HPDE6-E6E7 (cell line): ENCODE results near the gene COMTD1.

Experiments
- DNase-seq: peaks from one replicate; pipeline ENCODE4 v3.0.0; 2011; ENCODE audit warnings: missing footprints; ENCODE audit errors: extremely low spot score

The COMTD1 gene

DNA sequence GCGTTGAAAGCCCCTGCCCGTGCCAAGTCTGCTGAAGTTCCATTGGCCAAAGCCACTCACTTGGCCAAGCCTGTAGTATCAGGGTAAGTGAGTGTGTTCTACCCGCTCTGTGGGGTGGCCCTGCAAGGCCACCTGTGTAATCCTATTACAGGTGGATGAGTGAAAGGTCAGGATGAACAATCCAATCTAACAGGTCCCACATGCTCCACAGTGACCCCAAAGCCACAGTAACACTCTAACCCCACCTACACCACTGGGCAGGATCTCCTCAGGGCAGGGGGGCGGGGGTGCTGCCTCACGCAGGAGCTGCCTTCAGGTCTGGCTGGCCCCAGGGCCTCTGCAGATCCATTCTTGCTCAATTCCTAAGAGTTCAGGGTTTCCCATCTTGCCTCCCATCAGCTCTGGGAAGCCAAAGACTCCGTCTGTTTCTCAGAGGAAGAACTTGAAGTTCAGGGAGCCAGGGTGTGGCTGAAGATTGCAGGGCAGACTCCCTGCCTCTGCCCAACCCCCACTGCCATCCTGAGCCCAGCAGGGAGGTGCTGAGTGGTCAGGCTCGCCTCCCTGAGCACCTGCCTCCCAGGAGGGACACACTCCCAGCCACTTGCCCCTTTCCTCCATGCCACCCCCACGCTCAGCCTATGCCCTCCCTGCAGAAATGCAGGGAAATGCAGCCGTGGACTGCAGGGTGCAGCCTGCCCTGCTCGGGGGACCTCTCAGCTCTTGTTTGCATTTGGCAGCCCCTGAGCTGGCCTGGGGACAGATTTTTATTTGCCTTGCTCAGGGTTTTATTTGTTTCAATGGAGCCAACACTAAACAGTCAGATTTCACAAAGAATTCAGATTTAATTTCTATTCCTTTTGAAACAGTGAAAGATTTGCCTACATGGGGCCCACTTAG is 9.8 kb upstream of the COMTD1 start:
- no peak for DNase-seq

DNA sequence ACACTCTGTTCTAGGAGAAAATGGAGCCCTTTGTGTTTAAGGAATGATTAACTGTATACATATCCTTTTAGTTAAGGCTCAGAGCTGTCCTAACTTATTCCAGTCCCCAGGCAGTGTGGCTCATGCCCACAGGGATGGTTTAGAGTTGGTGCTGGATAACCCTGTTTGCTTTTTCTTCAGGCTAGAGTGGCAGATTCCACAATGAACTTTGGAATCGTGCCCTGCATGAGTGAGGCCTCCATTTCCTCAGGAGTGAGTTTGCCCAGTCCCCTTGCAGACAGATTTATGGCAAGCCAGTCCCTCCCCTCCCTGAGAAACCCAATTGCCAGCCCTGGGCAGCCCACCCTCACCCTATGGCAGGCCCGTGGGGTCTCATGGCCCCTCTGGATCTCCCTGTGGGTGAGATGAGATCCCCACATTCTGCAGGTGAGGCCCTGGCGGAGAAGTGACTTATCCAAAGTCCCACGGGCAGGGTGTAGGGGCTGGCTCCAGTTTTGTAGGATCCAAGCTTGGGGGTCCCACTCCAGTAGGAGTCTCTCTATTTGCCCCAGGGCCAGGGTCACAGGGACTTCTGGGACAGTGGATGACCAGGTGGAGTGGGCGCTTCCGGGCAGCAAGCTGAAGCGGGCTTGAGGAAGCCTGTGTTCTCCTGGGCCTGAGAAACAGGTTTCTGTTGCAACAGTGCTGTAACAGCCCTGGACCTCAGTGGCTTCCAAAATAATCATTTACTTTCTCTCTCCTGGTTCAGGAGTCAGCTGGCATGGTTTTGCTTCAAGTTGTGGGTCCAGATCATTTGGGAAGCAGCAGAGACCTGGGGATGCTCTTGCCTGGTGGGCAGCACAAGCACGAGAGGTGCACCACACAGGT is 9.0 kb upstream of the COMTD1 start:
- DNase-seq, result no peak

DNA sequence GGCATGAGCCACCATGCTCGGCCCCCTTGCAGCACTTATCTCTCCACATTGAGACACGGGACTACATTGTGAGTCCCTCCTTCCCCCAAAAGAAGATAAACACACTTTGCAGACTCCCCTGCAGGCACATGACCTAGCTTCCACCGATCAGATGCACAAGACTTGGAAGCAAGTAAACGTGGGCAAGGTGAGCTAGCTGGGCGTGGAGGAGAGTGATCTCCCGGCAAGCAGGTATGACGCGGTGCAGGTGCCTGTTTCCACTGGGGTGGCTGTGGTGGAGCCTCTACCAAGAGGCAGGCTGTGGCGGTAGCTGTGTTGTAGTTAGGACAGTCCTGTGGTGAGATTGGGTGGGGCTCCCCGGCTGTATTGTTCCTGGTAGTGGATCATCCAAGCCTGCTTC is 7.7 kb upstream of the COMTD1 start:
- DNase-seq, result no peak

DNA sequence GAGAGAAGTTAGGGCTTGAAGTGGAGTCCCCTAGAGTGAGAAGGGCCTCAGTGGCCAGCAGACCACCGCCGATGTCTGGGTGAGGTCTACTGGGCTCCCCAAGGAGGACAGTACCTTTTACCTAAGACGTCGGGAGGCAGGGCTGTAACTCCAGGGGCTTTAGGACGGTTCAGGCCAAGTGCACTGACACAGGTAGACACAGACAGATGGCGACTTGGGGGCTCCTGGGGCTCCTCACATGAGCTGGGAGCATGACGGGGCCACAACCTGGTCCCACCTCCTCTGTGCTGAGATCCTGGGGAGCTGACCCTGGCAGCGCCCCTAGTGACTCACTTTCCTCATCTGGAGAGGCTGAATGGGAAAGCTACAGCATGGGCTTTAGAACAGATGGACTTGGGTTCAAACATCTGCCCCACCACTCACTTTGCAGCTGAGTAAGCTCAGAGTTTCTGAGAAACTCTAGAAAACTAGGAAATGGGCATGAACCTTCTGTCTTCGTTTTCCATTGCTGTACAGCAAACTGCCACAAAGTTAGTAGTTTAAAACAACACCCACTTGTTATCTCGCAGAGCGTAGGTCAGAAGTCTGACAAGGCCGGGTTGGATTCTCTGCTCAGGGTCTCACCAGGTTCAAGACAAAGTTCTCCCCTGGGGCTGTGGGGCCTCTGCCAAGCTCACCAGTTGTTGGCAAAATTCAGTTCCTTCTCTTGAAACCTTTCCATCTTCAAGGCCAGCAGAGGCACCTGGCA is 4.7 kb upstream of the COMTD1 start:
- no peak for DNase-seq

DNA sequence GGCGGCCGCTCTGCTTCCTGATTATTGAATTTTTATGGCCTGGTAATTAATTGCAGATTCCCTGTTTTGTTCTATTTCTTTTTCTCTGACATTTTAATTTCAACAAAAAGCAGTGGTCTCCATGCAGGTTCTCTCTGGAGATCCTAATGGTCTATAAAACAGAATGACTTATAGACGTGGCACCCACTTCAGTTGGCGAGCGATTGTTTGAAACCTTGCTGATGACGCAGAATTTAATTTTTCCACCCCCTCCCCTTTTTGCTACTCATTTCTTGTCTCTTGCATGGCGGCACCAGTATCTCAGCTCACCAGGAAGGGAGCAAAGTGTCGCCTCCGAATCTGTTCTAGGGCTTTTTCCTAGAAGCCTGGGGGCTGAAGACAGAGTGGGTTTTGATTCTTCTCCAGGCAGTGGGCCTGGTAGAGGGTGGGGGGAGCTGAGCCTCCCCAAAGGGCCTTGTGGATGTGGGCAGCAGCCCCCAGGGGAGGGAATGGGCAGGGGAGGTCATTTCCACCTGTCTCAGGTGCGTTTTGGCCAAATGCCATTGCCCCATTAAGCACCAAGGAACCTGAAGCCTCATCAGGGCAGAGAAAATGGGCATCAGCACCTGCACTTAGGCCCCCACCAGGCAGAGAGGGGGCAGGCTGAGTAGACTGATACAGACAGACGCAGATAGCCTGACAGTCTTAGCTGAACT is 3.5 kb upstream of the COMTD1 start:
- DNase-seq, result no peak

DNA sequence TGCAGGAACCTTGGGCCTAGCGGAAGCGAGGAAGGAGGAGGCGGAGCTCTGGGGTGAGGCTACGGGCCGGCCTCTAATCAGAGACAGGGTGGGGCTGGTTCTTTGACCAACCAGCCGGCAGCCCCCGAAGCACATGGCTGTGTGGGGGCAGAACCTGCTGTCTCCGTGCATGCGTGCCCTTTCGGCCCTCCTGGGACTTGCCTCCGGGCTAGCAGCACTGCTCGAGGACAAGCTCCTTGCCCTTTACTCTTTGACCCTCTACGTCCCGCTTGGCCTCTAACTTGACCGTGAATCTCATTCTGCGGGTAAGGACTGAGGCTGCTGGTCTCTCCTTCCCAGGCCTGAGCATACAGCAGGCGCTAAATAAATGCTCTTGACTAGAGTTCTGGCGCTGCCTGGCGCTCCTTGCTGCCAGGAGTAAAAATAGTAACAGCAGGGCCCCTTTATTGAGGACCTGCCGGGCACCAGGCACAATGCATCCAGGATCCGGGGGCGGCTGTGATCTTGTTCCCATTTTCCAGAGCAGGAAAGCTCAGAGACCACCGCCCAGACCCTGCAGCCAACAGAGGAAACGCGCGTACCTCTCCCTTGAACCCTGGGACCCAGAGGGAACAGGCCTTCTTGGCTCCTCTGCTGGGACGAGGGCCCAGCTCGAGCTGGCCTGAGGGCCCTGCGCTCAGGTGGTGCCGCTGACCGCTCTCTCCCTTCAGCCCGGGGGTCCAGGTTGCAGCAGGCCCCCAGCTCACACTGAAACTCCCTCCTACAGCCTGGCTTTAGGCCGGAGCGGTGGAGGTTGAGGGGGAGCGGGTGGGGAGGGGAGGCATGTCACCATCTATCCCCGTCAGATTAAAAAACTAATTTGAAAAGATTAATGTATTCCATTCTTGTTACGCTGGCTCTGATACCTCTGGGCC is 2.7 kb upstream of the COMTD1 start:
- no peak for DNase-seq

DNA sequence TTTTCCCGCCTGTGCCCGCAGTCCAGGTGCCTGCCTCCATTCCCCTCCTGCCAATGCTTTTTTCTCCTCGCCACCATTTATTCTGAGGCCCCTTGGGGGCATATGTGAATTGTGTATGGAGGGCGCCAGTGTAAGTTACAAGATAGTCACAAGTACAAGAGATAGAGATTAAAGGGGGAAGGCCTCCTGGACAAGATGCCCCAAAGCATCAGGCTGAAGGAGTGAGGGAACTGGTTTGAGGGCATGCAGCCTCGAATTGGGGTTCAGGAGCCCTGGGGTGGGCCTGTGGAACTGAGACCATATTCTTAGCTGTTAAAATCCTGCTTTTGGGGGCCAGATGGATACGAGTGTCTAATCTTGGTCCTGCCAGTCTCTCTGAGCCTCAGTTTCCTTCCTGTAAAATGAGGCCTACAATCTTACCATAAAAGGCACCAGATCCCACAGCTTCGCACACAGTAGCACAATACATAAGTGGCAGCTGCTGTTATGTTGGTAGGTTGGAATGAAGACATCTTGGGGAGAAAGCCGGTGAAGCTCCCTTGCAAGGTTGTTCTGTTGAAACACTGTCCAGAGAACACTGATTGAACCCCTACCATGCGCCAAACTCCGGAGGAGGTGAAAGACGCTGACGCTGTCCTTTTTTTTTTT is 545 bp upstream of the COMTD1 start:
- no peak for DNase-seq

DNA sequence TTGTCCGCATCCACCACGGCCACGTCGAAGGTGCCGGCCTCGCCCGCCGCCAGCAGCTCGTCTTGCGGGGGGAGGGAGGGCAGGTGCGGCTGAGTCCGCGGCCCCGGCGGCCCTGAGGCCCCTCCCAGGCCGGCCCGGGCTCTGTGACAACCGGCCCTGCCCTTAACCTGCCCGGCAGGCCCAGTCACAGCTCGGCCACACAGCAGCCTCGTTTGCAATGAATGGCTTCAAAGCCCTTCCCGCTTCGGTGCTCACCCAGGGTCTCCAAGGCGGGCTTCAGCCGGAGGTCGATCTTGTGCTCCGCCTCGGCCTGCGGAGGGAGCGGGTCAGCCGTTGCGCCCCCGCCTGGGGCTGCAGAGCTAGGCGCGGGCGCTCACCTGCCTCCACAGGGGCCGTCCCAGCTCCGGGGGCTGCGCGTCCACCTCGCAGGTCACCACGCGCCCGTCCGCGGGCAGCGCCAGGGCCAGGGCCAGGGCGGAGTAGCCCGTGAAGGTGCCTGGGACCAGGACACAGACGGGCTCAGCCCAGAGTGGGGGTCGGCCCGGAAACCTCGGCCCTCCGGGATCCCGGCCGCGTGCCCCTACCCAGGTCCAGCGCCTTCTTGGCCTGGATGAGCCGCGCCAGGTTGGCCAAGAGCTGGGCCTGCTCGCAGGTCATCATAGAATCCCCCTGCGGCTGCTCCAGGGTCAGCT is 928 bp downstream of the COMTD1 start:
- DNase-seq, result peak; percentile 64

DNA sequence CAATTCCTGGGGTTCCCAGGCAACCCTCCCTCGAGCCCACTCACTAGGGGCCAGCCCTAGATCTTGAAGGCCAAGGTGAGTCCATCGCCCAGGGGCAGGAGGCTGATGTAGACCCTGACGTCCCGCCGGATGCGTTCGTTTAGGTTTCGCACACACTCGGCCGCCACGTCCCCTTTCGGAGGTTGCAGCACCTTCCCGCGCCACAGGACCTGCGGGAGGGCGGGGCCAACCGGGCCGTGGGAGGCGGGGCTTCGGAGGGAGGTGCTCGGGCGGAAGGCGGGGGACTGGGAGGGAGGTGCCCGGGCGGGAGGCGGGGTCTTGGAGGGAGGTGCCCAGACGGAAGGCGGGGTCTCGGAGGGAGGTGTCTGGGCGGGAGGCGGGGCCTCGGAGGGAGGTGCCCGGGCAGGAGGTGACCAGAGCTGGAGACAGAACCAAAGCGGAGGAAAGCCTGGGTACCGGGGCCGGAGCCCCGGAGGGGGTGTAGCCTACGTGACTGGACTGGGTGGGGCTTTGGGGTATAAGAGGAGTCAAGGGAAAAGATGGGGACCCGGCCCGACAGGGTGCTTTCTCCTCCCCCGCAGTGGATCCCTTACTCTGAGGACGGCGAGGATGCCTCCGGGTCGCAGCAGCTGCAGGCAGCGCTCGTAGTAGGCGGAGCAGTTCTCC is 1.6 kb downstream of the COMTD1 start:
- DNase-seq, result peak; percentile 86

DNA sequence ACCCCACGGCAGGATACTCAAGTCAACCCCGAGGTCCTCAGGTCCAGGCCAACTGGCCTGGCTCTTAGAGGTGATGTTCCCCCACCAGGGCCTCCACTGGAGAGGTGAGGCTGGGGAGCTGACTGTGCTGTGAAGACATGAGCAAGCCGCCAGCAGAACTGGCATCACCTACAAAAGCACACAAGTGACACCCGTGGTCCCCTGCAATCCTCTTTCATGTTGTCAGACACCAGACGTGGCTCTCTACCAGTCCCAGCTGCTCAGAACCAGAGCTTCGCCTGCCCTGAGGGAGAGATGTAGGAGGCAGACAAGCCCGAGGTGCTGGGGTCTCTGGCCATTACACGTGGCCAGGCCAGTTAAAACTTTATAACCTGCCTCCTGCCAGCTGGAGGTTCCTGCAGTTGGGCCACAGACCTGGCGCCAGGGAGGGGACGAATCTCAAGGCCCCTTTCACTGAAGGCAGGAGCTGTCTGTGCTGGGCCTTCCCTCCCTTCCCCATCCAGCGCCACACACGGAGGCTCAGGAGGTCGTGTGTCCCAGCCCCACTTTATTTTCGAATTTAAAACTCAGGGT is 2.2 kb downstream of the COMTD1 start:
- no peak for DNase-seq

DNA sequence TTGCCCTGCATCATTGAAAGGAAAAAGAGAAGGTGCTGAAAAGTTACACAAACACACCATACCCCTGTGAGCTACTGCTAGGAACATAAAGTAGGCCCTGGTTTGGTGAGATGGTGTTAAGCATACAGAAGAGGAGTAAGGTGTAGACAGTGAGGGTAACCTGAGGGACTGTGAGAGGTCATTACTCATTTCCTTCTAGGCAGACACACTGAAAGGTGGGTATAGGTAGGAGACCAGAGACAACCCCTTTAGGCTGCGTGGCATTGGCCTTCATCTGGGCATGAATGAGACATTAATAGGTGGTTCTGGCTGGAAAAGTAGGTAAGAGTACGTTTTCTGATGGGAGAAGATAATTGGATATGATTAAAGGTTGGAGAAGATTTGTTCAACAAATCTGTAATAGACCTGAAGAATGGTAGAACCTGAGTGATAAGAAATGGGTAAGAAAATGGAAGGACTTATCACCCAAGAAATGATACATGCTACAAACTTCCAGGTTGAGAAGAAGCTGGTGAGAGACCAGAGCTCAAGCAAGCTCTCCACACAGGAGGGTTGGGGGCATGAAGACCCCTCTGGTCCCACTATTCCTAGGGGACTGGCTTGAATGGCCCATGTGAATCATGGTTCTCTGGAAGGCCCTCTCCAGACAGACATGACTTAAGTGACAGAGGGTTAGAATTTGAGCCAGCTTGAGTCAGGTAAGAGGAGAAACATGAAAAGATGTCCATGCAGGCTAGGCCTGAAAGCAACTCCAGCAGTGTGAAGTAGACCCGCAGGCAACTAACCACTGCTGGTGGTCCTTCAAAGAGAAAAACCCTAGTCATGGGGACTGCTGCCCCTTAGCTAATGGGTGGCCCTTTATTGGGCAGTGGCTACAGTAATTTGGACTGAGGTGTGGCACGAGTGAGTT is 3.8 kb downstream of the COMTD1 start:
- no peak for DNase-seq

DNA sequence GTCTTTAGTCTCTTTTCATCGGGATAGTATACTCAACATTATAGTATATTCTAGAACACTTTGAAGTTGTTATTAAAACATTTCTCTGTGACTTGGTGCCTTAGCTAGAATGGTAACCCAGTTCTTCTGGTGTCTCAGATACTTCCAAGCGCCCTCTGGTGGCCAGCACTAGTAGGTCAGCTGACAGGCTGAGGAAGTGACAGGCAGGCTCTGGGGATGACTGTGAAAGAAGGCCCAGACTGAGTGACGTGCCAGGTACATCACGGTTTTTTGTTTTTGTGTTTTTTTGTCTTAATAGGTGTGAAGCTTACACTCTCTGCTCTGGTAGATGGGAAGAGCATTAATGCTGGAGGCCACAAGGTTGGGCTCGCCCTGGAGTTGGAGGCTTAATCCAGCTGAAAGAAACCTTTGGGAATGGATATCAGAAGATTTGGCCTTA is 5.1 kb downstream of the COMTD1 start:
- peak; percentile 71 for DNase-seq

DNA sequence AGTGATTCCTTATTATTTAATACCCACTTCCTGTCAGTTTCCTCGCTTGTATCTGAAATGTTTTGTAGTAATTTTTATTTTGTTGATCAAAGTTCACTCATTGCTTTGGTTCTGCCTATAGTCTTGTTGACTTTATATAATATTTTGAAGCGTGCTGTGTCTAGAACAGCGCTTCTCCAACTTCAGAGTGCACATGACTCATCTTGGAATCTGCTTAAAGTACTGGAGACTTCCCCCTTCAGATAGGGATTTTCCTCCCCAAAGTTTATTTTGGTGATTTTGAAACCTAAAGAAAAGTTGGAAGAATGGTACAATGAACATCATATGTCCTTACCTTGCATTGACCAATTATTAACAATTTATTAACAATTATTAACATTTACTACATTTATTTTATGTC is 5.8 kb downstream of the COMTD1 start:
- DNase-seq, result no peak

DNA sequence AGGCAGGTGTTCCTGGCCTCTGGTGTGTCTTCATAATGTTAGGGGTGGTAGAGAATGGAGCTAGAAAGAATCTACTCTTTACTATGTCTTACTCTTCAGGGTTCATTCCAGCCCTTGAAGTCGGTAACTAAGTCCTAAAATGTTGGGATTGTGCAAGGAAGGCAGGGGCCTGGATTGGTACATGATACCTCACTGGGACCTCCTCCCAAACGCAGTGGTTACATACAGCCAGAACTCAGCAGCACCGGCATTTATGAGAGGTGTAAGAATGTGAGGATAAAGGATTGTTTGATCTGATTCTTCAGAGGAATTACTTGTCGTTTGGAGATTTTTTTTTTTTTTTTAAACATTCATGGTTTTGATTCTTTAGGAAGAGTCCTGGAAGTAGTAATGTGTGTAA is 6.9 kb downstream of the COMTD1 start:
- no peak for DNase-seq

DNA sequence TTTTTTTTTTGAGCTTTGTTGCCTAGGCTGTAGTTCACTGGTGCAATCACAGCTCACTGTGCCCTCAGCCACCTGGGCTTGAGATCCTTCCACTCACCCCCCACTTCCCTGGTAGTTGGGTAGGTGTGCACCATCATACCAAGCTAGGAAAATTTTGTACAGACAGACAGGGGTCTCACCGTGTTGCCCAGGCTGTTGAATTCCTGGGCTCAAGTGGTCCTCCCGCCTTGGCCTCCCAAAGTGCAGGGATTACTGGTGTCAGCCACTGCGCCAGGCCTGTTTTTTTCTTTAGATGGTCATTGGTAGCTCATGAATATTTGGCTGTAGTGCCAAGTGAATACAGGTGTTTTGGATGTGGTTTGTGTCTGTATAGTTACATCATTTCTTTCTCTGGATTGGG is 7.5 kb downstream of the COMTD1 start:
- DNase-seq, result no peak

DNA sequence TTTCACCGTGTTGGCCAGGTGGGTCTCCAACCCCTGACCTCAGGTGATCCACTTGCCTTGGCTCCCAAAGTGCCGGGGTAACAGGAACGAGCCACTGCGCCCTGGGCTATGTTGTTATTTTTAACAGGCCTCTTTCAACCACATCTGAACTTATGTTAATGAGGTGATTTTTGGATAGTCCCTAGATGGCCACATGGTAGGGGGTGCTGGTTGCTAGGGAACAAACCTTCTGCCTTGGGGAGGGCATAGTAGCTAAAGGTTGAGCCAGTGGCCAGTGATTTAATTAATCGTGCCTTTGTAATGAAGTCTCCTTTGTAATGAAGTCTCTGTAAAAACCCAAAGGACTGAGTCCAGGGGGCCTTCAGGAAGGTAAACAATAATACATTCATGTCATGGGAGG is 9.1 kb downstream of the COMTD1 start:
- DNase-seq, result no peak

DNA sequence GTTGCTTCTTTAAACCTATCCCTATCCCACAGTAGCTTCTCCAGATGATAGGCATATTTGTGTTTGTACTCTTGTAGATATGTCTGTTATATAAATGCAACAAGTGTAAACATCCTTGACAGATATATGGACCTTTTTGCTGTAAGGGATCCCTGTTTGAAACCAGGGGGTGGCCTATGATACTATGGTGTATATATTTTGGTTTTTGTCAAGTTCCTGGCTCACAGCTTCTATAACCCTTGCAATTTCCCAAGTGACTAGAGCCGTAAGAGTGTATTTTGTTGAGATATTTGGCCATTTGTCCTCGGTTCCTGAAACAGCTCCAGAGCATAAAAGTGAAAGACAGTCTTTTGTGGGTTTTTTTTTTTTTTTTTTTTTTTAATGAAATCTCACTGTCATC is 9.7 kb downstream of the COMTD1 start:
- DNase-seq, result no peak
